ENCODE measurements around the gene CCDC38. TPM values are rescaled to one million over a fixed set of nuclear protein-coding genes. Genes with fewer than 3 reads are reported as not detected.

CCDC38 gene
- total and polyA plus RNA-seq, 7 experiments from 2014 or later = 0.07 to 0.27 (median 0.08) TPM; not detected in 4

DNA sequence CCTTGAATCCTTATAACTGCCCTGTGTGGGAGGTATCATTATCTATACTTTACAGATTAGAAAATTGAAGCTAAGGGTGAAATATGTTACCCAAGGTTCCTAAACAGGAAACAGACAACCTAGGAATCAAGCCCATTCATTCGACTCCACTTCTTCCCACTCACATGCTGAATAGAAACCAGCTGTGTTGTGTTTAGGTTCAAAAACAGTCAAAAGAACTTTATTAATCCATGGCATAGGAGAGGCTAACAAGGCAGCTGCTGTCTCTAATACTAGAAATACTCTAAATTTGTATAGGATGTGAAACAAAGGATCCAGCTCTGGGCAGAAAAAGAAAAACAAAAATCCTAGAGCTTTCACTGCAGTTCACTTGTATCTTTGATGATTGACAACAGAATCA, 10.6 kb upstream of the CCDC38 start:
- H3K4me1 ChIP-seq (ENCODE audit: control insufficient read depth in 2 of 2, insufficient read depth in 2 of 2, low read length in 2 of 2) = no peaks in the 10 kb centered on the region
- CTCF ChIA-PET = no interaction called here

DNA sequence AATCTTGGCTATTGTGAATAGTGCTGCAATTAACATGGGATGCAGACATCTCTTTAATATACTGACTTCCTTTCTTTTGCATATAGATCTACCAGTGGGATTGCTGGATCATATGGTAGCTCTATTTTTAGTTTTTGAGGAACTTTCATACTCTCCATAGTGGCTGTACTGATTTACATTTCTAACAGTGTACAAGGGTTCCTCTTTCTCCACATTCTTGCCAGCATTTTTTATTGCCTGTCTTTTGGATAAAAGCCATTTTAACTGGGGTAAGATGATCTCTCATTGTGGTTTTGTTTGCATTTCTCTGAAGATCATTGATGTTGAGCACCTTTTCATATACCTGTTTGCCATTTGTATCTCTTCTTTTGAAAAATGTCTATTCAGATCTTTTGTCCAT, 9.1 kb upstream of the CCDC38 start:
- no peak overlapping the region for H3K27ac ChIP-seq (ENCODE audit: low read depth, low read length)
- CTCF ChIA-PET = no interaction called here
- H3K4me1 Mint-ChIP-seq = peaks cover 0 to 3% (median 0%) of the 10 kb centered on the region in 7 donors

More for the DNA sequence above, 10.6 kb upstream of the CCDC38 start:
- POLR2A ChIA-PET = interaction anchor here (2.0 kb wide), 1 partner anchor 10 kb away, joined by 21 read pairs; the partner anchor contains the start of genes AMDHD1 and CCDC38
- DNase-seq (no peak), ATAC-seq (no peak)
- Mint-ChIP-seq H3K4me3 (no peak overlapping the region), H3K27ac (no peak overlapping the region), H3K4me1 (peaks cover 0 to 3% (median 0%) of the 10 kb centered on the region in 7 donors), H3K27me3 (peaks cover 0 to 35% (median 4%) of the 10 kb centered on the region in 5 donors), H3K9me3 (peaks cover 0 to 5% (median 0%) of the 10 kb centered on the region in 11 donors), H3K36me3 (peaks cover 0 to 9% (median 0%) of the 10 kb centered on the region in 5 donors)
- H3K36me3 ChIP-seq (ENCODE audit: control insufficient read depth in 2 of 3, insufficient read depth in 3 of 3, low read length in 3 of 3) = no peaks in the 10 kb centered on the region
- H3K9me3 ChIP-seq (ENCODE audit: control insufficient read depth in 2 of 3, low read length in 3 of 3) = no peaks in the 10 kb centered on the region
- H3K27me3 ChIP-seq (ENCODE audit: control insufficient read depth in 2 of 2, insufficient read depth in 2 of 2, low read length in 2 of 2) = no peaks in the 10 kb centered on the region
- H3K27ac ChIP-seq (ENCODE audit: low read depth, low read length) = no peak overlapping the region
- intact Hi-C loops (cut with micrococcal nuclease) = loop anchor here in 1 of 2 donors (2.0 kb wide), 1 partner anchor 34 kb away; no protein-coding TSS in a partner anchor
- H3K4me3 ChIP-seq (ENCODE audit: low read length) = no peak overlapping the region

DNA sequence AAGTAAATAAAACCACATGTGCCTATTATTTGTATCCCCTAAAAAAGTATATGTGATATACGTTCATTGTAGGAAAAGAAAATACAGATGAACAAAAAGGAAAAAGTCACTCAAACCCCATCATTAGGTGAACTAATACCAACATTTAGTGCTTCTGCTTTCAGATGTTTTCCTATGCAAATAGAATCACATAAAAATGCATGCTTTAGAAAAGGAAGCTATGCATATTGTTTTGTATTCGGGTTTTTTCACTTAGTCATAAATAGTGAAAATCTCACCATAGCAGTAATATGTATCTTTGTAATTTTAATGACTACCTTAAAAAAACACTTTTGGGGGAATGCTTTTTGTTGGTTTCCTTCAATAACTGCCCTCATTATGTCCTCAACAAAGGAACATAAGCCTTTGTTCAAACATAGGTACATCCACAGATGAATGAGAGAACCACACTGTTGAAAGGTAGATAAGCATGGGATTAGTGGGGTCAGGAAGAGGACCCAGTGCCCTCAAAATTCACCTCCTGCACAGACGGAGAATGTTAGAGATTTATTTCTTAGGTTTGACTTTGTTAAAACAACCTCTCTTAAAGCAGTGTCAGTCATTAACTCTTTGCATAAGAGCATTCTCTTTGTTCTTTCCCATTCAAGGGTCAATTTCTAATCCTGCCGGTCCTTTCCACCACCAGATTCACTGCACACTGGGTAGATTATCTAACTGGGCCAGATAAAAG, 7.2 kb upstream of the CCDC38 start:
- H3K27ac ChIP-seq (ENCODE audit: low read depth, low read length) = no peak overlapping the region
- Mint-ChIP-seq H3K27me3 (peaks cover 0 to 46% (median 4%) of the 10 kb centered on the region in 5 donors), H3K27ac (no peak overlapping the region), H3K4me1 (peaks cover 0 to 3% (median 0%) of the 10 kb centered on the region in 7 donors), H3K4me3 (no peak overlapping the region), H3K36me3 (peaks cover 0 to 4% (median 0%) of the 10 kb centered on the region in 5 donors), H3K9me3 (peaks cover 0 to 5% (median 0%) of the 10 kb centered on the region in 11 donors)
- ChIA-PET CTCF (no interaction called here), POLR2A (no interaction called here)
- H3K9me3 ChIP-seq (ENCODE audit: control insufficient read depth in 2 of 3, low read length in 3 of 3) = no peaks in the 10 kb centered on the region
- no peak overlapping the region for H3K4me3 ChIP-seq (ENCODE audit: low read length)
- H3K27me3 ChIP-seq (ENCODE audit: control insufficient read depth in 2 of 2, insufficient read depth in 2 of 2, low read length in 2 of 2) = no peaks in the 10 kb centered on the region
- no peak for DNase-seq
- ATAC-seq = no peak
- intact Hi-C loops (cut with micrococcal nuclease) = loop anchor here in 1 of 2 donors (10.0 kb wide), 1 partner anchor 555 kb away; no protein-coding TSS in a partner anchor
- no peaks in the 10 kb centered on the region for H3K36me3 ChIP-seq (ENCODE audit: control insufficient read depth in 2 of 3, insufficient read depth in 3 of 3, low read length in 3 of 3)
- H3K4me1 ChIP-seq (ENCODE audit: control insufficient read depth in 2 of 2, insufficient read depth in 2 of 2, low read length in 2 of 2) = no peaks in the 10 kb centered on the region

More for the DNA sequence above, 9.1 kb upstream of the CCDC38 start:
- H3K27me3 ChIP-seq (ENCODE audit: control insufficient read depth in 2 of 2, insufficient read depth in 2 of 2, low read length in 2 of 2) = no peaks in the 10 kb centered on the region
- DNase-seq = no peak
- H3K4me1 ChIP-seq (ENCODE audit: control insufficient read depth in 2 of 2, insufficient read depth in 2 of 2, low read length in 2 of 2) = no peaks in the 10 kb centered on the region
- H3K36me3 ChIP-seq (ENCODE audit: control insufficient read depth in 2 of 3, insufficient read depth in 3 of 3, low read length in 3 of 3) = no peaks in the 10 kb centered on the region
- POLR2A ChIA-PET = interaction anchor here (0.7 to 2.0 kb wide), 2 partner anchors 9 kb away, joined by 3 to 21 read pairs; partner anchors contain the start of genes AMDHD1 and CCDC38
- Mint-ChIP-seq H3K36me3 (peaks cover 0 to 6% (median 0%) of the 10 kb centered on the region in 5 donors), H3K9me3 (peaks cover 0 to 5% (median 0%) of the 10 kb centered on the region in 11 donors), H3K27me3 (peaks cover 0 to 35% (median 4%) of the 10 kb centered on the region in 5 donors), H3K27ac (no peak overlapping the region), H3K4me3 (no peak overlapping the region)
- intact Hi-C loops (cut with micrococcal nuclease) = no loop called here
- no peaks in the 10 kb centered on the region for H3K9me3 ChIP-seq (ENCODE audit: control insufficient read depth in 2 of 3, low read length in 3 of 3)
- no peak for ATAC-seq
- H3K4me3 ChIP-seq (ENCODE audit: low read length) = no peak overlapping the region

DNA sequence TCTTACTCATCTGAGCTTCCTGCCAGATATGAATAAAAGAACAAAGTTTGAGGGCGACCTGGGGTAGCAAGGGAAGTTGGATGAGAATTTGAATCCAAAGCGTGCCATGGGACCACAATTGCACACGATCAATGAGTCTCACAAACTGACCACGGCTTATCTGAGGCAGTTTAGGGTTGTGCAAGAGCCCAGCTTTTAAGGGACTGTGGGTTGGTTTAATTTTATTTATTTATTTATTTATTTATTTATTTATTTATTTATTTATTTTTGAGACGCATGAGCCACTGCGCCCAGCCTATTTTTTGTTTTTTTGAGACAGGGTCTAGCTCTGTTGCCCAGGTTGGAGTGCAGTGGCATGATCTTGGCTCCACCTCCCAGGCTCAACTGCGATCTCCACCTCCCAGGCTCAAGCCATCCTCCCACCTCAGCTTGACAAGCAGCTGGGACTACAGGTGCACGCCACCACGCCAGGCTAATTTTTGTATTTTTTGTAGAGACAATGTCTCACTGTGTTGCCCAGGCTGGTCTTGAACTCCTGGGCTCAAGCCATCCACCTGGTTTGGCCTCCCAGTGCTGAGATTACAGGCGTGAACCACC, 1.8 kb upstream of the CCDC38 start:
- CTCF ChIA-PET = interaction anchor here (0.9 to 1.6 kb wide), 2 partner anchors 14 to 18 kb away, joined by 3 to 4 read pairs; no protein-coding TSS in a partner anchor
- H3K27me3 Mint-ChIP-seq = peaks cover 0 to 16% (median 0%) of the 10 kb centered on the region in 5 donors
- Histone ChIP-seq H3K27me3 (ENCODE audit: control insufficient read depth in 2 of 2, insufficient read depth in 2 of 2, low read length in 2 of 2) (no peaks in the 10 kb centered on the region), H3K27ac (ENCODE audit: low read depth, low read length) (no peak overlapping the region), H3K4me1 (ENCODE audit: control insufficient read depth in 2 of 2, insufficient read depth in 2 of 2, low read length in 2 of 2) (peaks cover 6% of the 10 kb centered on the region in 2 donors), H3K4me3 (ENCODE audit: low read length) (peak overlapping the region; percentile 93), H3K36me3 (ENCODE audit: control insufficient read depth in 2 of 3, insufficient read depth in 3 of 3, low read length in 3 of 3) (peaks cover 0 to 10% (median 0%) of the 10 kb centered on the region in 3 experiments), H3K9me3 (ENCODE audit: control insufficient read depth in 2 of 3, low read length in 3 of 3) (no peaks in the 10 kb centered on the region)
- no peak for ATAC-seq
- intact Hi-C loops (cut with micrococcal nuclease) = loop anchor here (5.0 to 10.0 kb wide), 4 partner anchors 253 to 1482 kb away; partner anchors contain the start of gene NEDD1 (in 1 of the 2)
- H3K36me3 Mint-ChIP-seq = no peaks in the 10 kb centered on the region
- peaks cover 4 to 12% (median 10%) of the 10 kb centered on the region in 7 donors for H3K4me1 Mint-ChIP-seq
- peak overlapping the region; percentile 88 to 99 (median 96) for H3K4me3 Mint-ChIP-seq
- peak overlapping the region in 4 of 9 donors; percentile 15 to 90 (median 87) for H3K27ac Mint-ChIP-seq
- H3K9me3 Mint-ChIP-seq = no peaks in the 10 kb centered on the region
- no peak for DNase-seq
- POLR2A ChIA-PET = interaction anchor here (1.6 to 2.8 kb wide), 4 partner anchors 8 to 471 kb away, joined by 5 to 21 read pairs (median 8); partner anchors contain the start of genes LTA4H and METAP2

DNA sequence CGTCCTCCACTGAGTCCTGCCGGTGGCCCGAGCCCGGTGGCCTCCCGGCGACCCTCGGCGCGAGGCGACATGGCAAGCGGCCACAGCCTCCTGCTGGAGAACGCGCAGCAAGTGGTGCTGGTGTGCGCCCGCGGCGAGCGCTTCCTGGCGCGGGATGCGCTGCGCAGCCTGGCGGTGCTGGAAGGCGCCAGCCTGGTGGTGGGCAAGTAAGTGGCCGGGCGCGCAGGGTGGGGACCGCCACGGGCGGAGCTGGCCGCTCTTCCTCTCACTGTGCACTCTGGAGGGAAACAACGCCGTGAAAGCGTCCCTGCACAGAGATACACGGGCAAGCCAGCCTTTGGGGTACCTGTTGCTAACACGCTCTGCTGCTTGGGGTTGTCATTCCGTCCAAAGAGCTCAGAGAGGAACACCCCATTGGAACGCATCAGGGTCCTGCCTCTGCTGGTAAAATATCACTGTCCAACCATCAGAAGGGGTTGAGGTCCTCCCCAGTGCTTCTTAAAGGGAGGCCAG, 972 bp upstream of the CCDC38 start, which contains the start of gene AMDHD1:
AMDHD1 (plus strand) TSS at position 2 of the 513 bp plus-strand sequence; CDS start at position 70, 68 bp downstream.
- Histone ChIP-seq H3K4me3 (ENCODE audit: low read length) (peak within 1 kb of the TSS; percentile 93), H3K27me3 (ENCODE audit: control insufficient read depth in 2 of 2, insufficient read depth in 2 of 2, low read length in 2 of 2) (no peaks in the 10 kb centered on the region), H3K9me3 (ENCODE audit: control insufficient read depth in 2 of 3, low read length in 3 of 3) (no peaks in the 10 kb centered on the region), H3K4me1 (ENCODE audit: control insufficient read depth in 2 of 2, insufficient read depth in 2 of 2, low read length in 2 of 2) (peaks cover 6% of the 10 kb centered on the region in 2 donors), H3K27ac (ENCODE audit: low read depth, low read length) (peak within 1 kb of the TSS; percentile 86), H3K36me3 (ENCODE audit: control insufficient read depth in 2 of 3, insufficient read depth in 3 of 3, low read length in 3 of 3) (peaks cover 0 to 10% (median 0%) of the 10 kb centered on the region in 3 experiments)
- ChIA-PET CTCF (interaction anchor here (0.5 to 1.6 kb wide), 6 partner anchors 15 to 1407 kb away, joined by 3 to 4 read pairs (median 3); no protein-coding TSS in a partner anchor), POLR2A (interaction anchor here (0.6 to 2.8 kb wide), 9 partner anchors 9 to 663 kb away, joined by 3 to 21 read pairs (median 5); partner anchors contain the start of genes LTA4H and METAP2)
- intact Hi-C loops (cut with micrococcal nuclease) = loop anchor here (1.0 to 10.0 kb wide), 18 partner anchors 25 to 1481 kb away; partner anchors contain the start of genes CDK17 (in 2 of the 2), LTA4H (in 2 of the 2), NDUFA12 (in 2 of the 2) and NEDD1 (in 2 of the 2)
- Mint-ChIP-seq H3K9me3 (no peaks in the 10 kb centered on the region), H3K4me1 (peaks cover 4 to 12% (median 10%) of the 10 kb centered on the region in 7 donors), H3K36me3 (no peaks in the 10 kb centered on the region), H3K27me3 (peaks cover 0 to 22% (median 0%) of the 10 kb centered on the region in 5 donors), H3K27ac (peak within 1 kb of the TSS; percentile 85 to 97 (median 89)), H3K4me3 (peak within 1 kb of the TSS; percentile 88 to 99 (median 96))
- ATAC-seq = peak; percentile 79
- peak; percentile 48 to 72 (median 64) for DNase-seq
